ENCODE results near the gene MRPS18A.

- TF ChIP-seq CTCF (IDR thresholded peaks at IDR 0.05; ENCODE audit: low read length) (no peak), EZH2 (IDR thresholded peaks at IDR 0.05; ENCODE audit: borderline replicate concordance, low read length) (no peak)
Observed at GRCh38 chr6:43678341-43678740, 9.2 kb downstream of the MRPS18A start.
